ENCODE results near the gene NEMP2. TPM values are rescaled to one million over a fixed set of nuclear protein-coding genes. Genes with fewer than 3 reads are reported as not detected.
A peak's percentile ranks its signal among the peaks of the same experiment; 100 is the strongest.
"Not testable (repeated sequence)": the region's sequence is repeated elsewhere in the genome, so short reads cannot be mapped to it uniquely, and the experiment has no call there.

Gene NEMP2
- total RNA-seq, 1 donor from 2014 or later = 2.4 TPM

DNA sequence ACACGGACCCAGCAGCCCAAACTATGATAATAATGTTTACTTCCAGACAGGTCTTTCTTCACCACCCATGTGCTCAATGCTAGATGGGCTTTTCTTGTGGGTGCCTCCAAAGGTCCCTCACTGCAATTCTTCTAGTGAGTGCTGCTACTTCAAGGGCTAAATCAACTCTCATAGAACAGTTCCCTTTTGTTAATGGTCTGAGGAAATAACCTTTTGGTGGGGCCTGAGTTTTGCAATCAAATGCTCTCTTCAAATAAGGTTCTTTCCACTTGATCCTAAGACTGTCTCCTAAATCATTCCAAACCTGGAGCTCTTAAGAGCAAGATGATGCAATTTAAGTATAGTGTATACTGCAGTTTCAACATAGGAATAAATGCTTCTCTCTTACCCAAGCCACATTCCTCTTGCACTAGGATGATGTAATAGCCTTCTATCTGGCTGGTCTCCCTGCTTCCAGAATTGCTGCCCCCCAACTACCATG is 6.0 kb downstream of the NEMP2 start:
- FAIRE-seq = no peak

DNA sequence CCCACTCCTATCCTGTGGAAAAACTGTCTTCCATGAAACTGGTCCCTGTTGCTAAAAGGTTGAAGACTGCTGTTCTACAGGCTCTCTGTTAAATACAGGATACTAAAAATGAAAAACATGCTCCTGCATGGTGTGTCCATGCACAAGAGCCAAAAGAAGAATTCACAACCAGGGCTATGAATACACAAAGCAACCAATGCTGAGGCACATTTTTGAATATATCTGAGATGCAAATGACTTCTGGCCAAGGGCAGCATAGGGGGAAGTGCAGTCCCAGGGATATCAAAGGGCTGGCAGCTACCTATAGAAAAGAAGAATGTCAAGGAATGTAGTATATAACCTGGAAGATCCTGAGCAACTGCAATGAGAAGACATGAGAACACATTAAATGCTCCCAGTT is 6.6 kb downstream of the NEMP2 start:
- DNase-seq (ENCODE audit: low spot score in 2 of 2) (no peak), FAIRE-seq (no peak)

More for the DNA sequence above, 6.0 kb downstream of the NEMP2 start:
- DNase-seq (ENCODE audit: low spot score in 2 of 2) = no peak

DNA sequence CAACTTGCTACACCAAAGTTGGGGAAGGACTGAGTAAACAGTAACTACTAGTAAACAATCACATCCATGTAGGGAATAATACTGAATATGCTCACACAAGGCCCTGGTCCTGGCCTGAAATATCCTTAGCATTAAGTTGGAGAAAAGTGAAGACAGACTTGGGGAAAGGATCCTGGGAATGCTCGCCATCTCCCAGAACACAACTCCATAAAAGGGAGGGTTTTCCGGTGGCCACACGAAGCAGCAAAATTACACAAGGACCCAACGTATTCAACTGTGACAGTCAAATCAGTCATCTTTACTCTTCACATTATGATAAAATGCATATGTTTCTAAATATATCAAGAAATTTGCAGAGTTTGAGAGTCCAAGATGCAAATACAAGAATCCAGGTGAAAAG is 7.3 kb downstream of the NEMP2 start:
- no peak for DNase-seq (ENCODE audit: low spot score in 2 of 2)
- FAIRE-seq = no peak

DNA sequence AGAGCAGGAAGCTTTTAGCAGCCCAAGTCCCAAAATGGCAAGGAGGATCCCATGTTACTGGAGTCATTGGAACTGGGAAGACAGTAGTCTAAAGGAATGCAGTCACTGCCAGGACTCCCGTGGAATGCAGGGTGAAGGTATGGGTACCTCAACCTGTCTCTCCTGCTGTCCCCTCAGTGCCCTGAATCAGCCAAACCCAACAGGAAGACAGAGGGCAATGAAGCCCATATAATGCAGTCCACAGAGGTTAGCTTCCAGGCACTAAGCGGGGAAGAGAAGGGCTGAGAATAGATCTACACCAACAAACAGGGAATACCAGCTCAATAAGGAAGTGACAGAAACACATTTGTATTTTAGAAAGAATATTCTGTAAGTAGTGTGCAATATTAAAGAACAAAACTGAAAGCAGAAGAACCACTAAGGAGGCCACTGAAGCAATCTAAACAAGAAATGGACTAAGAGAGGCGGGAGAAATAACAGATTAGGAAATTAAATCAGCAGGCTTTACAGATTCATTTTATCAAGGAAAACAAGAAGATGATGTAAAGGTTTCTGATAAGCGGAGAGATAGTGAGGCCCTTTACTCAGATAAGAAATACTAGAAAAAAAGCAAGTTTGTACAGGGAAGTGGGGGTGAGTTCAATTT is 8.3 kb downstream of the NEMP2 start:
- FAIRE-seq (no peak), DNase-seq (ENCODE audit: low spot score in 2 of 2) (no peak)

DNA sequence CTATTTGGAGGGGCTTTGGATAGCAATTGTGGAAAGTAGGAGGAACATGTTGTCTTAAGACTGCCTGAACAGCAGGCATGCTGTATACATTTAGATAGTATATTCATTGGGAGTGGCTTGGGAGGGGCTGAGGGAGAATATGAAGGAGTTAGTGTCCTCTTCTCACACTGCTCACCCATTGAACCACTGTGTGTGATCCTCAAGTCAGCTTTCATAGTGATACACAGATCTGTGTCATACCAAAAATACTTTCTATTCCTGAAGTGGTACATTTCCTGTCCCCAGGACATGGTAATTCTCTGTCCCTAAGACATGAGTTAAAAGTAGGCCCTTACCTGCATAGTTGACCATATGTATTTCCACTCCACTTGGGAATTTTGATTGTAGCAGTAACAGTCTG is 9.6 kb downstream of the NEMP2 start:
- FAIRE-seq (no peak), DNase-seq (ENCODE audit: low spot score in 2 of 2) (no peak)

- no peak for DNase-seq (ENCODE audit: low spot score in 2 of 2)
- FAIRE-seq = no peak
These were observed 14.4 kb downstream of the NEMP2 start for GRCh38 chr2:190519975-190520767.

- no peak for FAIRE-seq
- DNase-seq (ENCODE audit: low spot score in 2 of 2) = no peak
These were observed 17.1 kb downstream of the NEMP2 start for GRCh38 chr2:190517468-190517867.

DNA sequence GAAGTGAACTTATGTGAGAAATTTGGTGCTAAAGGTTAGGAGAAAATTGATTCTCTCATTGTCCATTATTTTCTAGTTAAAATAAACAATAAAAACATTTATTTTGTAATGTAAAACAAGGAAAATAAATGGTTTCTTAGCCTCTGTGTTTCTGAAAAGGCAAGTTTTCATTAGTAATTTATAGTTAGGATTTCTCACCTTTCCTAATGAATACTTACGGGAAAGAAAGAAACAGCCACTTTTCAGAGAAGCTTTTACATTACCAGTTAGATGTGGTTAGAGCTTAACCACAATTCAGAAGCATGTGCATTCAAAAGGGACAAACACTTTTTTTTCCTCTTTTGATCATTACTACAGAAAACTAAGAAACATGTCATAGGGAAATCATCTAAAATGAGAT is 18.8 kb downstream of the NEMP2 start:
- DNase-seq (ENCODE audit: low spot score in 2 of 2) = no peak
- no peak for FAIRE-seq

GRCh38 chr2:190514676-190515075 is 19.8 kb downstream of the NEMP2 start:
- DNase-seq (ENCODE audit: low spot score in 2 of 2) (no peak), FAIRE-seq (no peak)

GRCh38 chr2:190513877-190514276 is 20.6 kb downstream of the NEMP2 start:
- no peak for FAIRE-seq
- no peak for DNase-seq (ENCODE audit: low spot score in 2 of 2)

GRCh38 chr2:190512539-190513095 is 21.9 kb downstream of the NEMP2 start:
- FAIRE-seq (no peak), DNase-seq (ENCODE audit: low spot score in 2 of 2) (no peak)

GRCh38 chr2:190511104-190511503 is 23.4 kb downstream of the NEMP2 start:
- peak; percentile 77 for FAIRE-seq
- no peak for DNase-seq (ENCODE audit: low spot score in 2 of 2)

DNA sequence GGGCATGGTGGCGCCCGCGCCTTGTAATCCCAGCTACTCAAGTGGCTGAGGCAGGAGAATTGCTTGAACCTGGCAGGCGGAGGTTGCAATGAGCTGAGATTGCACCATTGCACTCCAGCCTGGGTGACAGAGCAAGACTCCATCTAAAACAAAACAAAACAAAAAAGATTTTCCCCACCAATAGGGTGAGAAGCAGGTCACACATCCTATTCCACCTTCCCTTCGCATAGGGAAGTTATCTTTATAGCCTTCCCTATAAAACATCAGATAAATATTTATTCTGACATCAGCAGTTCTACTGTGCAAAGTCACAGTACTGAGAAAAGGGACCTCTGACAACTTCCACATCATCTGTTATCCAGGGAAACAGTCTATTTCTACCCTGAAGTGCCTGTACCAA is 24.6 kb downstream of the NEMP2 start:
- FAIRE-seq; DNase-seq (ENCODE audit: low spot score in 2 of 2): not testable (repeated sequence)

- FAIRE-seq (no peak), DNase-seq (ENCODE audit: low spot score in 2 of 2) (no peak)
These were observed 27.4 kb downstream of the NEMP2 start for GRCh38 chr2:190507135-190507534.

DNA sequence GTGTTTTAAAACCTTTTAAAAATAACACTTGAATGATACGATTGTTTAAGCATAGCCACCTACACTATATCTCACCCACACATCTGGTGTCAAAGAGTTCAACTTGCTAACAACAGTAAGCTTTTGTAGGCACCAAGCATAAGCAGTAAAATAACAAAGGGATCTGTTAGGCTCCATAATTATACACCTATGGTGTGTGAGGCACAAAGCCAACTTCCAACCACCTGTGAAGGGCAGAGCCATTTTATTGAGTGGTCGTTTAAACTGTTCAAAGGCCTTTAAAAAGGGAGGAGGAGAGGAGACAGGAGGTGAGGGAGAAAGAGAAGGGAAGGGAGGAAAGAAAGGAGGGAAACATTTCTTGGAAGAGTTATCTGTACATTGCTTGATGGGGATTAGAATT is 27.9 kb downstream of the NEMP2 start:
- no peak for DNase-seq (ENCODE audit: low spot score in 2 of 2)

DNA sequence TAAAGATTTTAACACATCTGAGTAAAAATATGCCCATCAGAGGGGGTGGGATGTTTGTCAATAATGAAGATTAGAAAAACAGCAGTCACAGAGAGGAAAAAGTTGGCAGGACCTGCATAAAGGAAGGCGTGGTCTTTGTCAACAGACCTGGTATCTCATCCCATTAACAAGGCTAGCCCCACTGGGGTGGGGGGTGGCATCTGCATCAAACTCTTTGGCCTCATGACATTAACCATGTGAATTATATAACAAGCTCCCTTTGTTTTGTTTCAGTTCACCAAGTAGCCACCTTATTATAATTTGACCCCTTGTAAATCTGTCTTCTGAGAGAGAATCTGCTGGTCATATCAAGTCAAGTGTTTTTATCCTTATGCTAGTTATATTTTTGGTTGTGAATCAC is 28.8 kb downstream of the NEMP2 start:
- DNase-seq (ENCODE audit: low spot score in 2 of 2) (no peak), FAIRE-seq (no peak)

More for the DNA sequence above, 27.9 kb downstream of the NEMP2 start:
- FAIRE-seq = no peak

- FAIRE-seq = no peak
- no peak for DNase-seq (ENCODE audit: low spot score in 2 of 2)
These were observed 29.6 kb downstream of the NEMP2 start for GRCh38 chr2:190504912-190505311.

DNA sequence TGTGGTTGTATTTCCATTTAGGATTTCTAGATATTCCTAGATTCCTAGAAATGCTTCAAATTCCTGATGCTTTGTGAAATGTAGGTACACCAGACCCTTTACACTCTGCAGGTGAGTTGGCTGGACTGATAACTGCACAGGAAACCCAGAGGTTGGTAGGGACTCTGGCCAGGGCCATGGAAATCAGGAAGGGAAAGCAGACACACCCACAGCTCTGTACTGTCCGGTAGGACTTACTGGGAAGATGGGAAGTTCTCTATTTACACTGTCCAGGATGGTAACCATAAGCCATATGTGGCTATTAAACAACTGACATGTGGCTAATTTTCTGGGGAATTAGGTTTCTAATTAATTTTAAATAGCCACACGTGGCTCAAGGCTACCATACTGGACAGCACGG is 31.4 kb downstream of the NEMP2 start:
- no peak for FAIRE-seq
- no peak for DNase-seq (ENCODE audit: low spot score in 2 of 2)

- FAIRE-seq (no peak), DNase-seq (ENCODE audit: low spot score in 2 of 2) (no peak)
These were observed 32.7 kb downstream of the NEMP2 start for GRCh38 chr2:190501702-190502407.

DNA sequence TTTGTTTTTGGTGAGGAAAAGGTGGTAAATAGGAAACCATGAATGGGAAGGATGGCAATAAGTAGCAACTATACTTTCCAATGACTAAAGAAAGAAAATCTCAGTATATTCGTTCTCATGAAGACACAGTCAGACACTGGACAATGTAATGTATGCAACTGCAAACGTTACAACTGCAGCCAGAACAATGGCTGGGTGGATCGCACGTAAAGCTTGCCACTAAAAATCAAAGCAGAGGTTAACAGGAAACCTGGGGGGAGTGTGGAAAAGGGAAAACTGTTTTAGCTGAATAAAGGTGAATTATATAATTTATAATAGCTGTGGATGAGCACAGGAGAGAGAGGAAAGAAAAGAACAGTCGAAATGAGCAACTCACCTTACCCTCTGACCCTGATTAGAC is 33.3 kb downstream of the NEMP2 start:
- FAIRE-seq = no peak
- no peak for DNase-seq (ENCODE audit: low spot score in 2 of 2)

GRCh38 chr2:190500054-190500502 is 34.4 kb downstream of the NEMP2 start:
- no peak for DNase-seq (ENCODE audit: low spot score in 2 of 2)
- FAIRE-seq = no peak

All from frontal cortex (tissue), 4 donors.